GM12875 (cell line): Measurements from ENCODE around the gene C9orf152.

Source experiments
- H3K4me3 ChIP-seq: one replicate; pipeline ENCODE4 v1.5.1; 2011; ENCODE audit warnings: low read depth, low read length, control low read depth
- TF ChIP-seq, protein P1 (sequence below): IDR thresholded peaks from 2 replicates; pipeline ENCODE4 v1.5.1; 2011; ENCODE audit warnings: low read depth, mild to moderate bottlenecking, control low read depth, inconsistent platforms, low read length, moderate library complexity, borderline replicate concordance; ENCODE audit not compliant: insufficient read depth

Gene C9orf152, protein sequence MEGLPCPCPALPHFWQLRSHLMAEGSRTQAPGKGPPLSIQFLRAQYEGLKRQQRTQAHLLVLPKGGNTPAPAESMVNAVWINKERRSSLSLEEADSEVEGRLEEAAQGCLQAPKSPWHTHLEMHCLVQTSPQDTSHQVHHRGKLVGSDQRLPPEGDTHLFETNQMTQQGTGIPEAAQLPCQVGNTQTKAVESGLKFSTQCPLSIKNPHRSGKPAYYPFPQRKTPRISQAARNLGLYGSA

DNA sequence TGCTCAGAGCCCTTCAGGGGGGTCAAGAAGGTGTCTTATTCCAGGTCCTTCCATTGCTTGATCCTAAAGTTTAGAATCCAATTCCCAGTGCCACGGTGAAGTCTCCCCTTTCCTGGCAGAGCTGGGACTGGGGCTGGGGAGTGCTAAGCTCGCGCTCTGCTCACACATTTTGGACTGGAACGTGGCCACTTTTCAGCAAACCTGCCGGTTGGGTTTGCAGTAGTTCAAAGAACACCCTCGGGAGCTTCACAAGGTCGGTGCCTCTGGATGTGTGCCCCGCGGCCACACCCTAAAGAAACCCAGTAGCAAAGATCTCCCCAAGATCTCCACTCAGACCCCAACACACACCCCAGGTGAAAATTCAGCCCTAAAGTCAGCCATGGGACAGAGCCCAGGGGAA, at the start of gene C9orf152:
Gene C9orf152 (minus strand): TSS at position 129 of the 400 bp plus-strand sequence. CDS start 580 bp downstream, outside the sequence.
- H3K4me3 ChIP-seq = no peak within 1 kb of the TSS
- TF ChIP-seq, protein P1, sequence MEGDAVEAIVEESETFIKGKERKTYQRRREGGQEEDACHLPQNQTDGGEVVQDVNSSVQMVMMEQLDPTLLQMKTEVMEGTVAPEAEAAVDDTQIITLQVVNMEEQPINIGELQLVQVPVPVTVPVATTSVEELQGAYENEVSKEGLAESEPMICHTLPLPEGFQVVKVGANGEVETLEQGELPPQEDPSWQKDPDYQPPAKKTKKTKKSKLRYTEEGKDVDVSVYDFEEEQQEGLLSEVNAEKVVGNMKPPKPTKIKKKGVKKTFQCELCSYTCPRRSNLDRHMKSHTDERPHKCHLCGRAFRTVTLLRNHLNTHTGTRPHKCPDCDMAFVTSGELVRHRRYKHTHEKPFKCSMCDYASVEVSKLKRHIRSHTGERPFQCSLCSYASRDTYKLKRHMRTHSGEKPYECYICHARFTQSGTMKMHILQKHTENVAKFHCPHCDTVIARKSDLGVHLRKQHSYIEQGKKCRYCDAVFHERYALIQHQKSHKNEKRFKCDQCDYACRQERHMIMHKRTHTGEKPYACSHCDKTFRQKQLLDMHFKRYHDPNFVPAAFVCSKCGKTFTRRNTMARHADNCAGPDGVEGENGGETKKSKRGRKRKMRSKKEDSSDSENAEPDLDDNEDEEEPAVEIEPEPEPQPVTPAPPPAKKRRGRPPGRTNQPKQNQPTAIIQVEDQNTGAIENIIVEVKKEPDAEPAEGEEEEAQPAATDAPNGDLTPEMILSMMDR = no peak

DNA sequence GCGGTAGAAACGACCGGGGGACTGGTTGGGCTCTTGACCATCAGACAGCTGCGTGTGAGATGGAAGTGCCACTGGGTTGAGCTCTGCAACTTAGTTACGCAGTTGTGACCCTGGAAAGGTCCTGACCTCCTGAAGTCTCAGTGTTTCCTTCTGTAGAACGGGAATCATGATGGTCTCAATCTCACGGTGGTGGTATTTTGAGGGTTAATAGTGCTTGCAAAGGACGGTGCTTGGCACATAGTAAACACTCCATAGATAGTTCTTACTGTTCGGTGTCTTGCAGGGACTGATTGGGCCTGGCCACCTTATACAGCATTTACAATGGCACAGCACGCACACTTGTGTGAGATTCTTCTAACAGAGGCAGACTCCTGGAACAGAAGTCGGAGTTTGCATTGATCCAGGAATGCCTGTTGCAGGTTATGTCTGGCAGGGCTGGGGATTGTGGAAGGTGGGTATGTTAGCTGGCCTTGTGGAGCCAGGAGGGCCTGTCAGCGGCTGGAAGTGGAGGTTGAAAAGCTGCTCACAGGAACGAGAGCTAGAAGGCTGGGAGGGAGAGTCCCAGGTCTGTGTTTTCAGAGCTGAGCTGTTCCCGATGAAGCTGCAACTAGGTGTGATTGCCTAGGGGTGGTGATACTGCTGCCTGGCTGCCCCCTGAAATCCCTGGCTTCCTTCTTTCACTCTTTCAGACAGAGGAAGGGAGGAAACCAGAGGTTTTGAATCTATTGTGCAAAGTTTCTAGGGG, 49.3 kb upstream of the C9orf152 start:
- TF ChIP-seq, protein P1 = no peak
- H3K4me3 ChIP-seq = peak overlapping the region; percentile 90

DNA sequence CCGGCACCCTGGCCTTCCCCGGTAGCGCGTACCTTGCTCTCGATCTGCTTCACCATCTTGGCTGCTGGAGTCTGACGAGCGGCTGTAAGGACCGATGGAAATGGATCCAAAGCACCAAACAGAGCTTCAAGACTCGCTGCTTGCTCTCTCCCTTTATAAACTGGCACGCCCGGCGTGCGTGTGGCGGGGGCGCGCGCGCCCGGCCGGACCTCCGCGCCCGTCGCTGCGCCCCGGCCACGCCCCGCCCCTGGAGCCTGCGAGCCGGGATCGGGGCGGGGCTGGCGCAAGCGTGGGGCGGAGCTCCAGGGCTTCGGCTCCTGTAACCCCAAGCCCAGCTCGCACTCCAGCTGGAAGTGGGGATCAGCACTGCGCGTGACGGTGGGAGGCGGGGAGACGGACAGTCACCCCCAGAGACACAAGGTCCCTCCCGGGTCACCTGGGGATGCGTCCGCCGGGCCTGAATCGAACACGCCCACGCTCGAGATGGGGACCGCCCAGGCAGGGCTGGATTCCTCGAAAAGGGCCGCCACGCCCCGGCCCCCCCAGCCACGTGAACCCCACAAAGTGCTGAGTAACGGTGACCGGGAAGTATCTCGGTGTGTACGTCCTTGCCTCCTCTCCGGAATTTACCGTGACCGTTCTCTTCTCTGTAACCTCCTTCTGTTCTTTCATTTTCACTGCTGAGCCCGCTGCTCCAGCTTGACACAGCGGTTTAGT, 48.6 kb upstream of the C9orf152 start, which contains the start of gene TXN:
Gene TXN (minus strand): TSS at position 128 of the 717 bp plus-strand sequence. CDS start 72 bp downstream, at position 56.
- TF ChIP-seq, protein P1 = no peak

DNA sequence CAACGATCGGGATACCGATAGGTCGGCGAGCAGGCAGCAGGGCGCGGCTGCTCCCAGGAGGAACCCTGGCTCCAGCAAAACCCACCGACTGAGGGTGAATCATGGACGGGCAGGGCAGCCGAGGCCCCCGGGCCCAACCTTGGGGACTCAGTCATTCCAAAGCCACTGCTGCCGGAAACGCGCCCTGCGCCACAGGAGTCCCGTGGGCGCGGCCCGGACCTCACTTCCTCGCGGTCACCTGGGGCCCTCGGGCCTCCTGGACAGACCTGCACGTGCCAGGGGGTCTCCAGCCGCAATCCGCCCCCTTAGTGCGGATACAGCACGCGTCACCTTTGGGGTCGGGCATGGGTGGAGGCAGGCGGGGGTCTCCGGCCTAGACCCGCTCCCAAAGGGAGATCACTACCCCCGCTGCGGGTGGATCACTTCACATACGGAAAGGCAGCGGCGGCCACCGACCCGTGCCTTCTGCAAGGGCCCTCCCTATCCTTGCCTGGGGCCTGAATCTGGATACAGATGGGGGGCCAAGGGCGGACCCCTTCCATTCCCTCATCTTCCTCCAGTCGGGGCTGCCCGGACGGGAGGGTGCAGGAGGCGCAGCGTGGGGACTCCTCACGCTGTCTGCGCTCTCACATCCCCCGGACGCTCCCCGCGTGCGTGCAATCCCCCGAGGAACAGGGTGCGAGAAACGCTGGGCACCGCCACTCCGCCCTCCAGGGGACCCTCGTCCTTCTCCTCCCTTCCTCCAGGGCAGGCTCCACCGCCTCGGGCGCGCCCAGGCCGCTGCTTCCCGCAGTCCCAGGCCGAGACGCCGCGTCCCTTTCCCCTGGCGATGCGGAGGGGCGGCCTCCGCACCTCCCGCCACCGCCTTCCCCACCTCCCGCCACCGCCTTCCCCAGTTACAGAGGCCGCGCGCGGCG, 47.8 kb upstream of the C9orf152 start:
- H3K4me3 ChIP-seq = peak overlapping the region; percentile 90
- TF ChIP-seq, protein P1 = no peak

More for the DNA sequence above, 48.6 kb upstream of the C9orf152 start, which contains the start of gene TXN:
- peak within 1 kb of the TSS; percentile 90 for H3K4me3 ChIP-seq

DNA sequence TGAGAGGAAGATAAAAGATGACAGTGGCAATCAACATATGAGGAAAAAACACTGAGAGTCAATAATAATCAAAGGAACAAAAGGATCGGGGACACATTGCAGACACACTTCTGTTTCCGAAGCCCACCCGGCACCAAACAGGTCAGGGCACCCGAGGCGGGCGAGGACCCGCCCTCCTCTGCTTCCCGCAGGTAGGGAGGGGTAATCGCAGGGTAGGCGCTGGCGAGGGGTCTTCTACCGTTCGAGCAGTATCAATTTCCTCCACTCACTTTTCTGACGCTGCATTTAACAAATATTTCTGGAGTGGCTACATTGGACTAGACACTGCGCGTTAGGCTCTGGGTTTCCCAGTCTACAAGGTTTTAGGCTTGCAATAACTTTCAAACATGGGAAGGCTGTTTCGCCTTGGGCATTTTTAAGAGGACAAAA, 47.1 kb upstream of the C9orf152 start:
- peak overlapping the region; percentile 90 for H3K4me3 ChIP-seq

DNA sequence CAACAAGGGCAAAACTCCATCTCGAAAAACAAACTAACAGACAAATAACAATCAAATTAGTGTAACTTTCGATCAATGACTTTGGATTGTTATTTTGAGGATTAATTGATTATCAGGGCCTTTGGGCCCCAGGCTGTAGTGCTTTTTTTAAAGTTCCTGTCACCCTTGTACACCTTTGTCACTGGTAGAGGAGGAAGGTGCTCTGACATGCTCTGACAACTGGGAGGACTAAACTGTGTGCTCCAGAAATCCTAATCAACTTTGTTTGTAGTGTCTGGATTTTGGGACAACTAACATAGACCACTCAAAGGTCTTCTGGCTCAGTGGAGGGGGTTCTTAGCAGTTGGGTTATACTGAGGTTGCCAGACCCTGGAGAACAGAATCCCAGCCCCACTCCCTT, 46.5 kb upstream of the C9orf152 start:
- no peak overlapping the region for H3K4me3 ChIP-seq
- TF ChIP-seq, protein P1 = no peak

More for the DNA sequence above, 47.1 kb upstream of the C9orf152 start:
- TF ChIP-seq, protein P1 = no peak
